Hematopoietic multipotent progenitor cell treated with erythropoietin and hydrocortisone succinate and interleukin-3 and kit ligand, for 6 days (in vitro differentiated cells): Measurements from ENCODE around the gene NECTIN1.
"Not testable (repeated sequence)": the region's sequence is repeated elsewhere in the genome, so short reads cannot be mapped to it uniquely, and the experiment has no call there.

ENCODE experiments used
- DNase-seq: peaks from one replicate; pipeline ENCODE4 v3.0.0-alpha.2; 2015

Gene NECTIN1

GRCh38 chr11:119615003-119615881 lies 113.8 kb downstream of the NECTIN1 start:
- DNase-seq = peak; percentile 26

GRCh38 chr11:119614222-119615002 lies 114.6 kb downstream of the NECTIN1 start:
- no peak for DNase-seq

- DNase-seq = no peak
Observed at GRCh38 chr11:119612814-119613213, 116.2 kb downstream of the NECTIN1 start.

GRCh38 chr11:119610836-119611426 lies 118.1 kb downstream of the NECTIN1 start:
- no peak for DNase-seq

GRCh38 chr11:119608781-119609180 lies 120.2 kb downstream of the NECTIN1 start:
- DNase-seq = no peak

GRCh38 chr11:119608201-119608600 lies 120.8 kb downstream of the NECTIN1 start:
- no peak for DNase-seq

- DNase-seq = no peak
Observed at GRCh38 chr11:119607726-119608125, 121.3 kb downstream of the NECTIN1 start.

GRCh38 chr11:119605137-119605665 lies 123.8 kb downstream of the NECTIN1 start:
- DNase-seq = no peak

GRCh38 chr11:119602745-119603373 lies 126.1 kb downstream of the NECTIN1 start:
- peak; percentile 19 for DNase-seq

GRCh38 chr11:119599864-119600541 lies 129.0 kb downstream of the NECTIN1 start:
- DNase-seq = no peak

- not testable (repeated sequence) for DNase-seq
Observed at GRCh38 chr11:119595941-119596340, 133.1 kb downstream of the NECTIN1 start.

- peak; percentile 70 for DNase-seq
Observed at GRCh38 chr11:119594639-119595249, 134.3 kb downstream of the NECTIN1 start.

GRCh38 chr11:119593346-119593745 lies 135.7 kb downstream of the NECTIN1 start:
- DNase-seq = no peak

GRCh38 chr11:119592642-119593041 lies 136.4 kb downstream of the NECTIN1 start:
- DNase-seq = no peak

- no peak for DNase-seq
Observed at GRCh38 chr11:119591836-119592310, 137.1 kb downstream of the NECTIN1 start.

GRCh38 chr11:119590651-119591351 lies 138.2 kb downstream of the NECTIN1 start:
- DNase-seq = peak; percentile 38

- DNase-seq = no peak
Observed at GRCh38 chr11:119589001-119589400, 140.0 kb downstream of the NECTIN1 start.
